ENCODE results near the gene POU2F1.

The POU2F1 gene

DNA sequence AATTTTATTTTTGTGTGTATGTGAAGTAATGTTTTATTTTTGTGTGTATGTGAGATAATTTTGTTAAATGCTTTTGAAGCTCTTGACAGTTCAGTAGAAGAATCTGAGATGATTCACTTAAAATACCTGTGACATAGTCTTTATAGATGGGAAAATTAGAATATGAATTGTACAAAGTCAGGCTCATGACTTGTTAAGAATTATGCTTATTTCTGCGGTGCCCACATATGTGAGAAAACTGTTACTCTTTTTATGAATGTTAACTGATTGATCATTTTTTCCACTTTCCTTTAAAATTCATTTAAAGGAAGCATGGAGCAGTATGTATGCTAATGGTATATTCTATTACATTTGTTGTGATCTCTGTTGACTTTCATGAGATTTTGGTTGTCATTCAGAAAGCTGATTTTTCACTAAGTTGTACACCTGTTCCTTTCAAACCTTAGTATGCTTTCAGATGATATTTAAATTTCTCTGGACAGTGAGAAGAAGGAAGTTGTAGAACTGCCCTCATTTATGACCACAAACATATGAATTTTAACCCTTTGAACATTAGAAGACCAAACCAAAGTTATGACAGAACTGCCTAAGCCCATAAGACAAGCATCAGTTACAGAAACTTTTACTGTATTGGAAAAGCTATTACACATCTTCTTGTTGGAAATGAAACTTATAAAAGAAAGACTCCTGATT lies 110.1 kb downstream of the POU2F1 start:
- no peak for DNase-seq (ENCODE audit: low spot score in 2 of 2)
- H3K4me1 Mint-ChIP-seq, result peaks cover 11% of the 10 kb centered on the region
- H3K36me3 Mint-ChIP-seq, result no peaks in the 10 kb centered on the region
- no peak overlapping the region for H3K4me3 Mint-ChIP-seq
- ATAC-seq, result peak; percentile 34
- H3K27ac Mint-ChIP-seq, result peak overlapping the region; percentile 33
- no peaks in the 10 kb centered on the region for H3K9me3 Mint-ChIP-seq

DNA sequence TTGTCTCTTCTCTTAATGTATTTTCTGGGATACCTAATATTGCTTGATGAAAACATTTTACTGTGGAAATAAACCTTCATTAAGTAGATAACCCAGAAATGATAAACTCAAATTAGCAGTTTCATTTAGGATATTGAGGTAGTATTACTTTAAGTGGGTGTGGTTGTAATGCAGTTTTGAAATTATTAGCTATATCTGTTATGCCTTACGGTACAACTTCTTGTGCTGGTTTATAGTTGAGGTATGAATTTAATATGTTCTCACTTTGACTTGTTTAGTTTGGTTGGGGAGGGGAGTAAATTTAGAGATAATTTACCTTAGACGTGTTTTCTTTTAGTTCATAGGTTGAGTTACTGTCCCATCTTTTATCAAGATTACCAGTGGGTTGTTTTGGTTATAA lies 111.0 kb downstream of the POU2F1 start:
- no peak for DNase-seq (ENCODE audit: low spot score in 2 of 2)
- ATAC-seq, result peak; percentile 55
- Mint-ChIP-seq H3K9me3 (no peaks in the 10 kb centered on the region), H3K4me3 (no peak overlapping the region), H3K27ac (no peak overlapping the region), H3K36me3 (no peaks in the 10 kb centered on the region), H3K4me1 (peaks cover 11% of the 10 kb centered on the region)

DNA sequence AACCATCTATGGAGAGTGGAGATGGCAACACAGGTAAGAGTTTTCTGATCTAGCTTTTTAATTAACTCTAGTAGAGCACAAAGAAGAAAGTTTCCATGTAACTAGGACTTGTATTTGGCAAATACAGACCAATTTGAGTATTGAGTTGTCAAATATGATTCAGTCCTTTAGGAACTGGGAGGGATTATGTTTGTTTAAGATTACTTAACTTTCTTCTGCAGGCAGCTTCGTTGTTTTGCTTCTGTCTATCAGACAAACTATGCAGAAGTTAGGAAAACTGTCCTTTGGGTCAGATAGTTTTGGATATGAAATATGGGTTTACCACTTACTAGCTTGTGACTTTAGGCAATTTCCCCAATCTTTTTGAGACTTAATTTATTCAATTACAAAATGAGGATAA lies 111.8 kb downstream of the POU2F1 start:
- H3K4me1 Mint-ChIP-seq, result peaks cover 11% of the 10 kb centered on the region
- DNase-seq (ENCODE audit: low spot score in 2 of 2) (no peak), ATAC-seq (no peak)
- no peak overlapping the region for H3K27ac Mint-ChIP-seq
- no peak overlapping the region for H3K4me3 Mint-ChIP-seq
- H3K9me3 Mint-ChIP-seq, result no peaks in the 10 kb centered on the region
- peaks cover 7% of the 10 kb centered on the region for H3K36me3 Mint-ChIP-seq

DNA sequence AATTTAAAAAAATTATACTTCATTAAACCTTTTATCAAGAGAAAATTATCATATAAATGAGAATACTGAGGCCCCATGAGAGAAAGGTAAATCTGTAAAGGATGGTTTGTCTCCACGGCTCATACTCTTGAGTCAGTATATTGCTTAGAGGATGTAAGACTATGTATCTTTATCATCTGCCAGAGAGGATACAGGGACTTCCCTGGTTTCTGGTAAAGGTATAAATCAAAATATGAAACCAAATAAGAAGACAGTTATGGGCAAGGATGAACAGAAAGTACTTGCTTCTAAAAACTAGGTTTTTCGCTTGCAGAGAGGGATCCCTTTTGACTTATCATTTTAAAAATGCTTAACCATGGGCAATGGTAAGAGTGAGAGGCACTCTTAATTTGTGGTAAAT lies 112.4 kb downstream of the POU2F1 start:
- ATAC-seq, result no peak
- H3K4me3 Mint-ChIP-seq, result no peak overlapping the region

DNA sequence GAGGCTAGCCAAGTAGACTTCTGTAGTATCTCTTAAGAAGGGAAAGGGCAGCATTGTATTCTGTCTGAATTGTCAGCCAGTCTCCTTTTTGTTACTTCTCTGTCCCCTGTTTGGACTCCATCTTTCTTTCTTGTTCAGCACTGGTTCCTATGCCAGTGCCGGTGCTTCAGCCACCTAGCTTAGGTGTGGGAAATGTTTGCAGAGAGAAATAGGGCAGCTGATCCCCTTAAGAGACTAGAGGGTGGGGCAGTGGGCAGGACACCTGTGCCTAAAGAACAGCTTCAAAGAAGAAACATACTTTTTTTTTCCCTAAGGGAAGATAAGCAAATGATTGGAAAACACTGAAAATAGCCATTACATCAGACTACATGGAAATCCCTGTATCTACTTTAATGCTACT lies 113.0 kb downstream of the POU2F1 start:
- Mint-ChIP-seq H3K4me1 (peaks cover 11% of the 10 kb centered on the region), H3K27ac (no peak overlapping the region), H3K36me3 (peaks cover 7% of the 10 kb centered on the region), H3K9me3 (no peaks in the 10 kb centered on the region), H3K4me3 (no peak overlapping the region)
- DNase-seq (ENCODE audit: low spot score in 2 of 2) (no peak), ATAC-seq (no peak)

More for the DNA sequence above, 112.4 kb downstream of the POU2F1 start:
- Mint-ChIP-seq H3K9me3 (no peaks in the 10 kb centered on the region), H3K36me3 (peaks cover 7% of the 10 kb centered on the region), H3K27ac (no peak overlapping the region), H3K4me1 (peaks cover 11% of the 10 kb centered on the region)
- no peak for DNase-seq (ENCODE audit: low spot score in 2 of 2)

DNA sequence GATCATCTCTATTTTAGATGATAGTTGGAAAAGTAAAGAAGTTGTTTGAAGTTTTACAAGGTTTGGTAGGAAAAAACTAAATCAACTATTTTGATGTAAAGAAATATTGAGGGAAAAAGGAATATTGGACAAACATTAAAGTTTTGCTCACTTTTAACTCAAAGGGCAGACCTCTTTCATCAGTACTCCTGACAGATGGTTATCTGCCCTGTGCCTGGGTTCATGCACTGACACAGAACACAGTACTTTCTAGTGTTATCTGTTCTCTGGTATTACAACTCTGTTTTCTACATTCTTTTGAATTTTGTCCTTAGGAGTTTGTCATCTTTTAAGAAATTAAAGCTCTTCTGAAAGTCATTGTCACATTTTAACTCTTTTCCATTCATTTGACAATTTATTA lies 118.7 kb downstream of the POU2F1 start:
- Mint-ChIP-seq H3K4me3 (no peak overlapping the region), H3K4me1 (peaks cover 6% of the 10 kb centered on the region), H3K9me3 (no peaks in the 10 kb centered on the region), H3K36me3 (peaks cover 7% of the 10 kb centered on the region), H3K27ac (no peak overlapping the region)
- ATAC-seq, result no peak
- no peak for DNase-seq (ENCODE audit: low spot score in 2 of 2)

DNA sequence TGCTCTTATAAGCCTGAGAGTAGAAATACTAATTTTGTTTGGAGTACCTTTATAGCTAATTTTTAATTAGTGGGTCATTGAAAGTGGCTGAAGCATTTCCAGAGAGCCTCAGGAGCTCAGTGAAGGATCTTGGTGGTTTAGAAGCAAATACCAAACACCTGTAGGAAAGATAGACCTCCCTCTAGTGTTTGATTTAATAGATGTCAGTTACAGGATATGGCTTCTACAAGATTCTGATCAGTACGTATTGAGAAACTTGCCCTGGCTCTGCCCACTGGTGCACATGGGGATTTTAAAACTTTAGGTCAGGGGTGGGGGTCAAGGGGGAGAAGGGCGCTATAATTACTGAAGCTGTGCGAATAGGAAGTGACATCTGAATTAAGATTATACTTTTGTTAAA lies 122.2 kb downstream of the POU2F1 start:
- Mint-ChIP-seq H3K27ac (no peak overlapping the region), H3K9me3 (no peaks in the 10 kb centered on the region), H3K36me3 (no peaks in the 10 kb centered on the region), H3K4me3 (no peak overlapping the region), H3K4me1 (peaks cover 10% of the 10 kb centered on the region)
- DNase-seq (ENCODE audit: low spot score in 2 of 2) (no peak), ATAC-seq (no peak)

DNA sequence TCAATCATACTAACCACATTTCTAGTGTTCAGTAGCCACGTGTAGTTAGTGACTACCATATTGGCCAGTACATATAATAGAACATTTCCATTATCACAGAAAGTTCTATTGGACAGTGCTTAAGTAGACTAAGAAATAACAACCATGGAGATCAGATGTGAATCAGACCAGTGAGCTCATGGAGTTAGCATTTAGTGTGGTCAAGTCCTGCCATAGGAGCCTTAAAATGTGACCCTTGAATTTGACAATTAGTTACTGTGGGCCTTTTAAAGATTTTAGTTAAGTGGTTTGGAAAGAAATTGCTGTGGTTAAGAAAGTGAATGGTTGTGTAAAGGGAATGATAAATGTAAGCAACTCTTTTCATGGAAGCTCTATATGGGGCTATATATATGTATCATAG lies 123.4 kb downstream of the POU2F1 start:
- H3K36me3 Mint-ChIP-seq, result no peaks in the 10 kb centered on the region
- no peak overlapping the region for H3K27ac Mint-ChIP-seq
- no peaks in the 10 kb centered on the region for H3K9me3 Mint-ChIP-seq
- no peak for DNase-seq (ENCODE audit: low spot score in 2 of 2)
- no peak overlapping the region for H3K4me3 Mint-ChIP-seq
- peaks cover 10% of the 10 kb centered on the region for H3K4me1 Mint-ChIP-seq
- ATAC-seq, result no peak

DNA sequence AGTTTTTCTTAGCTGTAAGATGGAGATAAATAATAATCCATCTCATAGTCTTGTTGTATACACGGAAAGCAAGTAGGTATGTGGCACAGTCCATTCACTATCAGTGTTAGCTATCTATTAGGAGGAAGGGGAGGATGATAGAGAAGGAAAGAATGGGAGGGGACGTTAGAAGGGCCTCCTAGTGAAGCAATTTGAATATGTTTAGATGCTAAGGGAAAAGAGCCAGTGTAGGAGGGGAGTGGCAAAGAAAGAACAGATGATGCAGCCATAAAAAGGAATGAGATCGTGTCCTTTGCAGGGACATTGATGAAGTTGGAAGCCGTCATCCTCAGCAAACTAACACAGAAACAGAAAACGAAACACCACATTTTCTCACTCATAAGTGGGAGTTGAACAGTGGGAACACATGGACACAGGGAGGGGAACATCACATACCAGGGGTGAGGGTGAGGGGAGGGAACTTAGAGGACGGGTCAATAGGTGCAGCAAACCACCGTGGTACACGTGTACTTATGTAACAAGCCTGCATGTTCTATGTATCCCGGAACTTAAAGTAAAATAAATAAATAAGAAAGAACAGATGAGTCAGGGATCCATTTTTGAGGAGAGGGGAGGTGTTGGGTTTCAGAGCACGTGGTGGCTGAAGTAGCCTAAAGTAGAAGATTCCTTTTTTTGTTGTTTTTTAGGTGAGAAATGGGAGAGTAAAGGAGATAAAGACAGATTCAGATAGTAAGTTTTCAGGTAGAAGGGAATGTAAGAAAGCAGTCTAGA lies 124.1 kb downstream of the POU2F1 start:
- H3K9me3 Mint-ChIP-seq, result no peaks in the 10 kb centered on the region
- no peaks in the 10 kb centered on the region for H3K36me3 Mint-ChIP-seq
- no peak for DNase-seq (ENCODE audit: low spot score in 2 of 2)
- ATAC-seq, result no peak
- H3K4me1 Mint-ChIP-seq, result peaks cover 10% of the 10 kb centered on the region
- H3K27ac Mint-ChIP-seq, result no peak overlapping the region
- no peak overlapping the region for H3K4me3 Mint-ChIP-seq

DNA sequence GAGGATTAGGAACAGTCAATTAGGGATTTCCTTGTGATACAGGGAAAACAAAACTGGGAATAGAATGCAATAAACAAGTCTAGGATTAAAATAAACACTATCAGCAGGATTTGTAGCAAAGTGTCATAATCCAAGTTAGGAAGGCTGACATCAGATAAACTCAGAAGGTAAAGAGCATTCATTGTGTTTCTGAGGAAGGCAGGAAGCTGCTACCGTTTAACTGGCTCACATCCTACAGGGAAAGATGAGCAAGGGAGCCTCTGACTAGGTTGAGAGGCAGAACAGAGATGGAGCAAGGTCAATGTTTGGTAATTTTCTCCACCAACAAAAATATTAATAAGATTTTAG lies 124.7 kb downstream of the POU2F1 start:
- DNase-seq (ENCODE audit: low spot score in 2 of 2) (no peak), ATAC-seq (no peak)
- H3K36me3 Mint-ChIP-seq, result no peaks in the 10 kb centered on the region
- H3K4me3 Mint-ChIP-seq, result no peak overlapping the region
- no peaks in the 10 kb centered on the region for H3K9me3 Mint-ChIP-seq
- peaks cover 10% of the 10 kb centered on the region for H3K4me1 Mint-ChIP-seq
- H3K27ac Mint-ChIP-seq, result no peak overlapping the region

DNA sequence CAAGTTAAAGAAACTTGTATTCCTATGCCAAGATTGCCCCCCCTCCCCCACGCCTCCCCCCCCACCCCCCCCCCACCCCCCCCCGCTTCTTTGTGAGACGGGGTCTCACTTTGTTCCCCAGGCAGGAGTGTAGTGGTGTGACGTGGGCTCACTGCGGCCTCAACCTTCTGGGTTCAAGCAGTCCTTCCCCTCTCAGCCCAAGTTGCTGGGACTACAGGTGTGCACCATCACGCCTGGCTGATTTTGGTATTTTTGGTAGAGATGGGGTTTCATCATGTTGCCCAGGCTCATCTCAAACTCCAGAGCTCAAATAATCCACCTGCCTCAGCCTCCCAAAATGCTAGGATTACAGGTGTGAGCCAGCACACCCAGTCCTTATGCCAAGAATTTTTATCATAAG lies 136.6 kb downstream of the POU2F1 start:
- ATAC-seq, result no peak
- peaks cover 6% of the 10 kb centered on the region for H3K9me3 Mint-ChIP-seq
- H3K36me3 Mint-ChIP-seq, result no peaks in the 10 kb centered on the region

DNA sequence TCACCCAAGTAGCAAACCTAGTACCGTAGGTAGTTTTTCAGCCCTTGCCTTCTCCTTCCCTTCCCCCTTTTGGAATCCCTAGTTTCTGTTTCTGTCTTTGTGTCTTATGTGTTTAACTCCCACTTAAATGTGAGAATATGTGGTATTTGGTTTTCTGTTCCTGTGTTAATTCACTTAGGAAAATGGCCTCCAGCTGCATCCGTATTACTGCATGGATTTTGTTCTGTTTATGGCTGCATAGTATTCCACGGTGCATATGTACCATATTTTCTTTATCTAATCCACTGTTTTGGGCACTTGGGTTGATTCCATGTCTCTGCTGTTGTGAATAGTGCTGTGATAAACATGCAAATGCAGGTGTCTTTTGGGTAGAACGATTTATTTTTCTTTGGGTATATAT lies 138.6 kb downstream of the POU2F1 start:
- Mint-ChIP-seq H3K4me1 (peaks cover 13% of the 10 kb centered on the region), H3K27ac (no peak overlapping the region)

More for the DNA sequence above, 136.6 kb downstream of the POU2F1 start:
- DNase-seq (ENCODE audit: low spot score in 2 of 2), result no peak
- Mint-ChIP-seq H3K4me1 (peaks cover 9% of the 10 kb centered on the region), H3K4me3 (no peak overlapping the region), H3K27ac (no peak overlapping the region)

DNA sequence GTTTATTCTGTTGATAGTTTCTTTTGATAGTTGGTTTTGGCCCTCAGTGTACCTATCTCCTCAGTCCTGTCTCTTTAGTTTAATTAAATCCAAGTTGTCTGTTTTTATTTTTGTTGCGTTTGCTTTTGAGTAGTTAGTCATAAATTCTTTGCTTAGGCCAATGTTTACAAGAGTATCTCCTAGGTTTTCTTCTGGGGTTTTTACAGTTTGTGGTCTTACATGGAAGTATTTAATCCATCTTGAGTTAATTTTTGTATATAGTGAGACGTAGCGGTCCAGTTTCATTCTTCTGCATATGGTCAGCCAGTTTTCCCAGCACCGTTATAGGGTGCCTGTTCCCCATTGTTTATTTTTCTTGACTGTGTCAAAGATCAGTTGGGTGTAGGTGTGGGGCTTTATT lies 139.4 kb downstream of the POU2F1 start:
- no peak overlapping the region for H3K27ac Mint-ChIP-seq
- no peak overlapping the region for H3K4me3 Mint-ChIP-seq
- ATAC-seq (no peak), DNase-seq (ENCODE audit: low spot score in 2 of 2) (no peak)
- H3K36me3 Mint-ChIP-seq, result no peaks in the 10 kb centered on the region
- H3K9me3 Mint-ChIP-seq, result peaks cover 6% of the 10 kb centered on the region
- peaks cover 13% of the 10 kb centered on the region for H3K4me1 Mint-ChIP-seq

More for the DNA sequence above, 138.6 kb downstream of the POU2F1 start:
- ATAC-seq (no peak), DNase-seq (ENCODE audit: low spot score in 2 of 2) (no peak)
- no peaks in the 10 kb centered on the region for H3K36me3 Mint-ChIP-seq
- H3K9me3 Mint-ChIP-seq, result peaks cover 6% of the 10 kb centered on the region
- no peak overlapping the region for H3K4me3 Mint-ChIP-seq

DNA sequence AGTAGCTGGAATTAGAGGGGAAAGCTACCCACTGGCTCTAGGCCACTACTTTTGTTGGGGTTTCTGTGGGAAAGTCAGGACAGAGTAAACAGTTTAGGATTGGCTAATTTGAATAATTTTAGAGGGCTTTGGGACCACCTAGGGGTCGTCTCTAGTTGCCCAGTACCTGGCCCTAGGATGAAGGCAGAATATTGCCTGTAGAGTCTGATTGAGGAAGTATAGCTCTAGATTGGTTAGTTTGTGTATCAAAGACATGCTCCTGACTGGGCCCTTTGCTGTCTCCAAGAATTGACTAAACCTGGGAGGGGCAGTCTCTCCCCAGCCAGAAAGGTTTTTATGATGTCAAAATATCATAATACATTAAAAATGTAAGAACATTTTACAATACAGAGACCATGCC lies 142.0 kb downstream of the POU2F1 start:
- no peak for DNase-seq (ENCODE audit: low spot score in 2 of 2)
- H3K4me3 Mint-ChIP-seq, result no peak overlapping the region
- peaks cover 6% of the 10 kb centered on the region for H3K9me3 Mint-ChIP-seq
- H3K36me3 Mint-ChIP-seq, result no peaks in the 10 kb centered on the region
- no peak overlapping the region for H3K27ac Mint-ChIP-seq
- H3K4me1 Mint-ChIP-seq, result peaks cover 13% of the 10 kb centered on the region
- no peak for ATAC-seq

DNA sequence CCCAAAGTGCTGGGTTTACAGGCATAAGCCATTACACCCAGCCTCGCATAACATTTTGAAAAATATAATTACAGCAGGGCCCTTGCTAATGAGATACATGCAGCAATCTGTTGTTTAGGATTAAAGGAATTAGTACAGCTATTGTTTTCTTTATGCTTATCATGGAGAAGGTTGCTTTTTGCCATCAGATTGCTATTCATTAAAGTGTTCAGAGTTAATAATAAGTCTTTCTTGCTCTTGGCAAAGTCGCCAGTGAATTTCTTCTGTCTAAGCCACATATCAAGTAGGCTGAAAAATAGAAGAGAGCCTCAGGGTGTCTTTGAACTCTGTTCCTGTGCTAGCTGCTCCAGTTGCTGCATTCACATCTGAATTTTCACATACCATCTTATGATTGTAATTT lies 144.1 kb downstream of the POU2F1 start:
- DNase-seq (ENCODE audit: low spot score in 2 of 2), result no peak
- Mint-ChIP-seq H3K9me3 (no peaks in the 10 kb centered on the region), H3K4me3 (no peak overlapping the region), H3K36me3 (no peaks in the 10 kb centered on the region), H3K27ac (no peak overlapping the region), H3K4me1 (peaks cover 13% of the 10 kb centered on the region)
- no peak for ATAC-seq

DNA sequence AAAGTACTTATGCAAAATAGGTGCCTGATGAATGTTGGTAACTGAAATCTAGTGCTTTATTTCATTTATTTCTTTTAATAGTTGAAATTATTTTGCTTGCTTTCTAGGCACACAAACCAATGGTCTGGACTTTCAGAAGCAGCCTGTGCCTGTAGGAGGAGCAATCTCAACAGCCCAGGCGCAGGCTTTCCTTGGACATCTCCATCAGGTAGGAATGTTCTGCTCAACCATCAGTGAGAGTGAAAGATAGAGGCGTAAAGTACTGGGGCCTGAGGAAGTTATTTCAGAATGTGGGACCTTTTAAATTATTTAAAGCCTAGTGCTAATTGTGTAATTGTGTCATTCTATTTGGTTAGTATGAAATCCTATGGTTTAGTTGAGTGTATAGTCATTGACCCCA lies 144.7 kb downstream of the POU2F1 start:
- no peaks in the 10 kb centered on the region for H3K36me3 Mint-ChIP-seq

More for the DNA sequence above, 144.7 kb downstream of the POU2F1 start:
- DNase-seq (ENCODE audit: low spot score in 2 of 2) (no peak), ATAC-seq (no peak)
- no peak overlapping the region for H3K4me3 Mint-ChIP-seq
- H3K27ac Mint-ChIP-seq, result no peak overlapping the region
- no peaks in the 10 kb centered on the region for H3K9me3 Mint-ChIP-seq
- H3K4me1 Mint-ChIP-seq, result peaks cover 13% of the 10 kb centered on the region
